Nephron progenitor cell (in vitro differentiated cells): ENCODE results near the gene HOXA7.

Experiments
- DNase-seq: peaks from one replicate; pipeline ENCODE4 v3.0.0; 2021
- H3K27ac Mint-ChIP-seq: 2 replicates; pipeline ENCODE4 v1.8.0; 2021; ENCODE audit warnings: mild to moderate bottlenecking, moderate library complexity, mixed read lengths
- H3K27me3 Mint-ChIP-seq: 2 replicates; pipeline ENCODE4 v1.8.0; 2021; ENCODE audit warnings: mild to moderate bottlenecking, low read depth, mixed read lengths; ENCODE audit not compliant: poor library complexity
- H3K36me3 Mint-ChIP-seq: 2 replicates; pipeline ENCODE4 v1.8.0; 2021; ENCODE audit warnings: low read depth, mixed read lengths
- H3K4me1 Mint-ChIP-seq: 2 replicates; pipeline ENCODE4 v1.8.0; 2021; ENCODE audit warnings: mixed read lengths
- H3K4me3 Mint-ChIP-seq: 2 replicates; pipeline ENCODE4 v1.8.0; 2021; ENCODE audit warnings: mild to moderate bottlenecking, moderate library complexity, mixed read lengths
- H3K9me3 Mint-ChIP-seq: 2 replicates; pipeline ENCODE4 v1.8.0; 2021; ENCODE audit warnings: mild to moderate bottlenecking, moderate library complexity, mixed read lengths
- CTCF ChIP-seq: fragments of 200-600 bp; sonication (generic); IDR thresholded peaks from 2 replicates; pipeline ENCODE4 v1.5.0; 2021; ENCODE audit warnings: antibody characterized with exemption

The HOXA7 gene

GRCh38 chr7:27182861-27183681 is 26.6 kb upstream of the HOXA7 start:
- TF ChIP-seq CTCF, result no peak
- Mint-ChIP-seq H3K4me1 (peaks cover 75% of the 10 kb centered on the region), H3K36me3 (peaks cover 4% of the 10 kb centered on the region), H3K27ac (no peak overlapping the region), H3K9me3 (no peaks in the 10 kb centered on the region), H3K4me3 (peak overlapping the region; percentile 82), H3K27me3 (peaks cover 83% of the 10 kb centered on the region)
- DNase-seq, result peak; percentile 47

DNA sequence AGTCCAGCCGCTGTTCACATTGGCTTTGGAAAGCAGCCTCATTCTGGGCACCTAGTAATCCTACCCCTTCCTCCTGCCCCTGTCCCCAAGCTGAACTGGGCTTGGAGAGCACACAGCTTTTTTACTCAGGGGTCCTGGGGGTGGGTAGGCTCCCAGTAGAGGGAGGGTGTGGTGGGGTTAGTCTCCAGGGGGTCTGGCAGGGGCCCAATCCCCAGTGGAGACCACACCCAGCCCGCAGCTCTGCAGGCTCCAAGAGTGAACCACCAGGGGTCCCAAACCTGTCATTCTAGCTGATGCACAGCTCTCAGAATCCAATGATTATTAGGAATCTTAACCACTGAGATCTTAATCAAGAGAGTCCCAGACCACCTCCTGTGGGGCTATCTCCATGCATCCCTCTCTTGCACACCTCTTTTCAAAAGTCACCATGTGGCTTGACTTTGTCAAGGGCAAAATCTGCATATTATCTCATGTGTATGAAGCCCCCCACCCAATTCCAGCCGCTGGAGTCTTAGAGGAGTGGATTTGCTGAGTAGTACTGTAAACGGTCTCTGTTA is 25.9 kb upstream of the HOXA7 start:
- TF ChIP-seq CTCF, result no peak
- H3K4me3 Mint-ChIP-seq, result peak overlapping the region; percentile 97
- peaks cover 81% of the 10 kb centered on the region for H3K27me3 Mint-ChIP-seq
- H3K9me3 Mint-ChIP-seq, result no peaks in the 10 kb centered on the region
- DNase-seq, result peak; percentile 14
- peaks cover 75% of the 10 kb centered on the region for H3K4me1 Mint-ChIP-seq
- peaks cover 4% of the 10 kb centered on the region for H3K36me3 Mint-ChIP-seq
- H3K27ac Mint-ChIP-seq, result no peak overlapping the region

GRCh38 chr7:27181795-27182275 is 25.4 kb upstream of the HOXA7 start:
- no peaks in the 10 kb centered on the region for H3K9me3 Mint-ChIP-seq
- H3K36me3 Mint-ChIP-seq, result peaks cover 4% of the 10 kb centered on the region
- no peak overlapping the region for H3K27ac Mint-ChIP-seq
- H3K4me1 Mint-ChIP-seq, result peaks cover 76% of the 10 kb centered on the region
- no peak for TF ChIP-seq CTCF
- H3K4me3 Mint-ChIP-seq, result peak overlapping the region; percentile 97
- peak; percentile 4 for DNase-seq
- H3K27me3 Mint-ChIP-seq, result peaks cover 76% of the 10 kb centered on the region

DNA sequence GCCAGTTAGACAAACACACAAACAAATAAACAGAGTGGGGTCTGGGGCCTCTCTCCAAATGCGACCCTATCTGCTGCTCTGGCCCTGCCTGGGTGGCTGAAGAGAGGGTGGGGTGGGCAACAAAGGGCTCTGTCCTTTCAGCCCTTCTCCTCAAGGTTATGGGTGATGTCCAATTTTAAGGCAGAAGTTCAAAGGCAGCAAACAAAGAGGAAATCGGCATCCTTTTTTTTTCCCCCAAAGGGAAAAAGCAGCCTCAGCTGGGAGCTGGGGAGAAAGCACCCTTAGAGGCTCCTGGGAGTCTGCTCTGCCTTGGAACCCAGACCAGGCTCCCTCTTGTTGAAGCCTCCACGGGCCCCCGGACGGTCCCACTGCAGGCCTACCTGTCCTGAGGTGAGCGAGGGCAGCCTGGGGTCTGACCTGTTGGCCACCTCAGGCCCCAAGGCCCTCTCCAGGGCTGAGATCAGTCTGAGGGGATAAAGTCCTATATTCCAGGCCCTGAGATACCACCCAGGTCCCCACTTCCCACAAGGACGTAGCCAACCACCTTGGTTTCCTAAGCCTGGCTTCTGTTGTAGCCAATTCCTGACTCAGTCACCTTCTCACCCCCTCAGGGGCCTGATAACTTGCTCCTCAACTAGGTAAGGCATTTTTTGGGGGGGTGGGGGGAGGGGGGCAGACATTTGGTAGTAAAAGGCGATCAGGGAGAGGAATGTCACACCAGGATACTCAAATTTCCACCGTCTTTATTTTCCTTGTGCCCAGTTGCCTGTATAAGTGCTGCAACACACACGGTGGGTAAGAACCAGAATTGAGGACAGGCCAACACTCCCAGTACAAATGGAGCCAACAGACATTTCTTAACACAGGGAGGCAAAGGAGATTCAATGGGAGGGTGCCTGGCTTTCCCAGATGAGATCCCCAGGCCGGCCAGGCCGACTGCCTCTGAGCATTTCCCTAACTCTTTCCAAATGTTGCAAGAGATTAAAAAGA is 24.3 kb upstream of the HOXA7 start:
- H3K36me3 Mint-ChIP-seq, result peaks cover 4% of the 10 kb centered on the region
- TF ChIP-seq CTCF, result no peak
- DNase-seq, result peak; percentile 24
- H3K27ac Mint-ChIP-seq, result peak overlapping the region; percentile 23
- H3K9me3 Mint-ChIP-seq, result no peaks in the 10 kb centered on the region
- peaks cover 77% of the 10 kb centered on the region for H3K4me1 Mint-ChIP-seq
- peaks cover 64% of the 10 kb centered on the region for H3K27me3 Mint-ChIP-seq
- H3K4me3 Mint-ChIP-seq, result peak overlapping the region; percentile 97

DNA sequence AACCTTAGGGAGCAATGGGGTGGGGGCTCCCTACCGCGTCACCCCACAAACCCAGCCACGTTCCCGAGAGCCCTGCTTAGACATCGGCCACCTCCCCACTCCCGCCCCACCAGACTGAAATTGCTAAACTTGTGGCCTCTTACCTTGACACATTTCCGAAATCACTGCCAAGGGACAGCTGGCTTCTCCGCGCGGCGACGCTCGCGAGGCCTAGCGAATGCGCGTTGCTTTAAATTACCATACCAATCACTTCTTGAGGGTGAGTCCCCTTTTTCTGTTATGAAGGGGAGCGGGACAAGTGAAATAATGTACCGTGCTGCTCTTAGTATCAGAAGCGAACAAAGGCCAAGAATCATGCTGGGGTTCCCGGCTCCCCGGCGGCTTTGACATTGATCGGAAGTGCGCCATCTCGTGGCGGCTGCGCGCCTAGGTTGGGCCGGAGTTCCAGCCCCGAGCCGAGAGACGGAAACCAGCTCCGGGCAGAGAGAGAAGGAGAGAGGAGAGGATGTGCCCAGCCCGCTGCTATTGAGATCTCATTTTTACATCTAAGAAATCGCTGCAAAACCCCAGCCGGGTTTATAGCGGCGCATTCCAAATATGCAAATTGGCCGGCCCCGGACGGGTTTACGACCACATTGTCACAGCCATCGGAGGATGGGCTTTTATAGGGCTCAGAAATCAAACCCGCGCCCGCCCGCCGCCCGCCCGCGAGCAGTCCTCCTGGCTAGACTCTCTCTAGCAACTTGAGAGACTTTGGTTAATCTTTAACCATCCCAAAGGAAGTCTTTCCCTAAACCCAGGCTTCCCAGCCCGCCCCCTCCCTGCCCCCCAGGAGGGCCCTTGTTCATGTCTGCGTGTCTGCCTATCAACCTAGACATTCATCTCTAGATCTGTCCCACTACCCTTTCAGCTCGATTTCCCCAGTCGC is 23.3 kb upstream of the HOXA7 start:
- Mint-ChIP-seq H3K27me3 (peaks cover 56% of the 10 kb centered on the region), H3K4me1 (peaks cover 79% of the 10 kb centered on the region), H3K4me3 (peak overlapping the region; percentile 97), H3K36me3 (peaks cover 4% of the 10 kb centered on the region), H3K27ac (peak overlapping the region; percentile 97), H3K9me3 (no peaks in the 10 kb centered on the region)
- peak; percentile 88 for TF ChIP-seq CTCF
- peak; percentile 88 for DNase-seq
